ENCODE data around the gene UNK. TPM values are rescaled to one million over a fixed set of nuclear protein-coding genes. Genes with fewer than 3 reads are reported as not detected.
A peak's percentile ranks its signal among the peaks of the same experiment; 100 is the strongest.

UNK gene
- 10 to 100 TPM; 30.2 to 53.4 (median 36.2) TPM for total RNA-seq

DNA sequence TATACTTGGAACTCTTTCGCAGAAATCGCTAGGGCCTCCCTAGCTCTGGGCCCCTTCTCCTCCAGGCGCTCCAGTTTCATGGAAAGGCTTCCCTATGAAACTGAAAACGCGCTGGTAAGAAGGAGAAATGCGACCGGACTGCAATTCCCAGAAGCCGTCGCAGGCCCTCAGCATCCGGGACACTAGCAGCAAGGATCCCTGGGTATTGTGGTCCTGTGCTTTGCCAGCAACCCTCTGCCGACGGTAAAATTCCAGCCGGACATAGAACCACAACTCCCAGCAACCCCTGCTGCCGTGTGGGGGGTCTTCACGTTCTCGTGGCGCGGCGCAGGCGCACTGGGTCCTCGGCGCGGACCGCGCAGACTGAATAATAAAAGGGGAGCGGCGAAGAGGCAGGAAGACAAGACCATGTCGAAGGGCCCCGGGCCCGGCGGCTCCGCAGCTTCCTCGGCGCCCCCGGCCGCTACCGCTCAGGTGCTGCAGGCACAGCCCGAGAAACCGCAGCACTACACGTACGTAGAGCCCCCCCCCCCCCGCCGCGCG lies at the start of gene UNK:
Gene UNK (plus strand): TSS at position 334 of the 543 bp plus-strand sequence. CDS start 75 bp downstream, at position 409.
- TF ChIP-seq EP300 (IDR thresholded peaks at IDR 0.05) (peak; percentile 72 to 95), CTCF (IDR thresholded peaks at IDR 0.05) (peak in 1 of 5 experiments; percentile 43), POLR2A (IDR thresholded peaks at IDR 0.05) (peak; percentile 79 to 90)

GRCh38 chr17:75736173-75736835 lies 48.3 kb upstream of the UNK start:
- peaks cover 0 to 92% (median 8%) of the 10 kb centered on the region in 3 donors for H3K36me3 ChIP-seq
- no peak for TF ChIP-seq POLR2A (IDR thresholded peaks at IDR 0.05)
- no peak for TF ChIP-seq EP300 (IDR thresholded peaks at IDR 0.05)
- no peak for TF ChIP-seq CTCF (IDR thresholded peaks at IDR 0.05)

More for the DNA sequence above, at the start of gene UNK:
- peaks cover 0 to 60% (median 31%) of the 10 kb centered on the region in 4 donors for H3K4me1 ChIP-seq
- no peaks in the 10 kb centered on the region for H3K27me3 ChIP-seq
- WGBS, 2 donors: 1% methylated on average over 16 to 32 of the region's 45 CpGs
- H3K27ac ChIP-seq: peak within 1 kb of the TSS; percentile 95 to 100 (median 98)
- no peaks in the 10 kb centered on the region for H3K36me3 ChIP-seq
- H3K4me3 ChIP-seq: peak within 1 kb of the TSS; percentile 48 to 85 (median 62)
- no peaks in the 10 kb centered on the region for H3K9me3 ChIP-seq
- DNase-seq (ENCODE audit: low spot score in 2 of 2): peak; percentile 92 to 96

GRCh38 chr17:75737133-75737962 lies 47.3 kb upstream of the UNK start:
- H3K4me1 ChIP-seq: peaks cover 0 to 32% (median 4%) of the 10 kb centered on the region in 4 donors
- no peak for TF ChIP-seq EP300 (IDR thresholded peaks at IDR 0.05)
- TF ChIP-seq CTCF (IDR thresholded peaks at IDR 0.05): no peak
- TF ChIP-seq POLR2A (IDR thresholded peaks at IDR 0.05): no peak
- H3K36me3 ChIP-seq: peaks cover 0 to 92% (median 8%) of the 10 kb centered on the region in 3 donors
- WGBS, 2 donors: 78% methylated on average over 15 to 20 of the region's 20 CpGs
- peak overlapping the region in 2 of 4 donors; percentile 76 to 84 for H3K27ac ChIP-seq
- no peaks in the 10 kb centered on the region for H3K27me3 ChIP-seq
- no peaks in the 10 kb centered on the region for H3K9me3 ChIP-seq
- DNase-seq (ENCODE audit: low spot score in 2 of 2): no peak
- H3K4me3 ChIP-seq: no peak overlapping the region

More at GRCh38 chr17:75736173-75736835, 48.3 kb upstream of the UNK start:
- Histone ChIP-seq H3K27ac (peak overlapping the region in 3 of 4 donors; percentile 32 to 84 (median 76)), H3K9me3 (no peaks in the 10 kb centered on the region), H3K4me3 (no peak overlapping the region), H3K4me1 (peaks cover 0 to 32% (median 4%) of the 10 kb centered on the region in 4 donors), H3K27me3 (no peaks in the 10 kb centered on the region)
- no peak for DNase-seq (ENCODE audit: low spot score in 2 of 2)
- 83 to 89% methylated on average over 25 to 26 of the region's 26 CpGs for WGBS, 2 donors

DNA sequence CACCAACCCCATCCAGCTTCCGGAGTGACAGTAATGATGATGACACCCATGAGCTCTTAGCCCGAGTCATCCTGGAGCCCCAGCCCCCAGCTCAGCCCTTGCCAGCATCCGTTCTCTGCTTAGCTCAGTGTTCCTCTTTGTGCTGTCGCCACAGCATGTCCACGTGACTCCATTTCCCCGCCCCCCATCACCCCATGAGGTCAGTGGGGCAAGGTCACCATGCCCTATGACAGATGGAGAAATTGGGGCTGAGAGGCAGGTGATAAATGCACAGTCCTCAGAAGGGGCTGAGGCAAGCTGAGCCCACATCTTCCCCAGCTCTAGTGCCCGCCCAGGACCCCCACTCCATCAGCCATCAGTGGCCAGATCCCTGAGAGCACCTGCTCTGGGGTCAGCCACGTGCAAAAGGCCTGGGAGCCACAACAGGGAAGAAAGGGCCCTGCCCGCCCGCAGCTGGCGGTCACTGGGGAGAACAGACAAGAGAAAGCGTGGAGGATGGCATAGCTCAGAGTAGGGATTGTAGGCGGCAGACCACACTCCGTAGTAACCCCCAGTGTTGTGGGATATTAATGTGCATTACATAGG lies 46.3 kb upstream of the UNK start:
- H3K9me3 ChIP-seq: no peaks in the 10 kb centered on the region
- H3K4me3 ChIP-seq: no peak overlapping the region
- H3K27me3 ChIP-seq: no peaks in the 10 kb centered on the region
- no peak for TF ChIP-seq POLR2A (IDR thresholded peaks at IDR 0.05)
- peak in 1 of 2 donors; percentile 31 for TF ChIP-seq EP300 (IDR thresholded peaks at IDR 0.05)
- H3K27ac ChIP-seq: peak overlapping the region in 2 of 4 donors; percentile 76 to 84
- 37 to 53% methylated on average over 12 to 14 of the region's 14 CpGs for WGBS, 2 donors
- peaks cover 0 to 92% (median 8%) of the 10 kb centered on the region in 3 donors for H3K36me3 ChIP-seq
- H3K4me1 ChIP-seq: peaks cover 0 to 32% (median 4%) of the 10 kb centered on the region in 4 donors
- DNase-seq (ENCODE audit: low spot score in 2 of 2): no peak

DNA sequence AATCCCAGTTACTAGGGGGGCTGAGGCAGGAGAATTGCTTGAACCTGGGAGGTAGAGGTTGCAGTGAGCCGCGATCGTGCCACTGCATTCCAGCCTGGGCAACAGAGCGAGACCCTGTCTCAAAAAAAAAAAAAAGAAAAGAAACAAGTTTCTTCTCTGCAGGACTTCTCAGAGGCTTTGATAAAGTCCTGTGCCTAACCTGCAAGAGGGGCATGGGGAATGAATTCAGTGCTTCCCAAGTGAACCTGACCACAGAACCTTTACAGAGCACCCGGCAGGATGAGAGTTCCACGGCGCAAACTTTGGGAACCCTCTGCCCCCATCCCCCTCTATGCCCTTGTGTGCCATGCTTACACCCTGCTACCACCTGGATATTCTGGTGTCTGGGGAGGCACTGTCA lies 45.4 kb upstream of the UNK start:
- peaks cover 0 to 92% (median 8%) of the 10 kb centered on the region in 3 donors for H3K36me3 ChIP-seq

More for the DNA sequence above, 45.4 kb upstream of the UNK start:
- 90 to 95% methylated on average over 7 of the region's 7 CpGs for WGBS, 2 donors
- Histone ChIP-seq H3K27me3 (no peaks in the 10 kb centered on the region), H3K27ac (peak overlapping the region in 1 of 4 donors; percentile 76), H3K9me3 (no peaks in the 10 kb centered on the region), H3K4me3 (no peak overlapping the region), H3K4me1 (peaks cover 0 to 28% (median 4%) of the 10 kb centered on the region in 4 donors)
- TF ChIP-seq CTCF (IDR thresholded peaks at IDR 0.05) (no peak), EP300 (IDR thresholded peaks at IDR 0.05) (no peak), POLR2A (IDR thresholded peaks at IDR 0.05) (no peak)
- DNase-seq (ENCODE audit: low spot score in 2 of 2): no peak

All from tibial nerve (tissue), 4 donors.